Esophagus muscularis mucosa (tissue), 4 donors: ENCODE data around the gene PIK3CB.

ENCODE experiments used
- EP300 ChIP-seq: sonication (generic); formaldehyde crosslinking; IDR thresholded peaks from one replicate; pipeline ENCODE4 v1.6.1; 2017; ENCODE audit warnings: antibody characterized with exemption
- POLR2A ChIP-seq: fragments of 450-650 bp; IDR thresholded peaks from one replicate; pipeline ENCODE4 v1.6.1; 2017; ENCODE audit warnings: antibody characterized with exemption, moderate library complexity, mild to moderate bottlenecking, low read depth
- POLR2AphosphoS5 ChIP-seq, 2 donors: sonication (generic); formaldehyde crosslinking; IDR thresholded peaks; one replicate each; pipeline ENCODE4 v1.6.1; 2017; ENCODE audit warnings: antibody characterized with exemption in 2 of 2
- TF ChIP-seq, protein P1 (sequence below), 3 experiments: fragments of 200-600 bp in 2 of 3; fragments of 450-650 bp in 1 of 3; sonication (generic) in 2 of 3; IDR thresholded peaks; one replicate each; pipeline ENCODE4 v1.5.1; 2017 to 2019; ENCODE audit warnings: antibody characterized with exemption in 3 of 3, mild to moderate bottlenecking in 2 of 3, moderate library complexity in 1 of 3

DNA sequence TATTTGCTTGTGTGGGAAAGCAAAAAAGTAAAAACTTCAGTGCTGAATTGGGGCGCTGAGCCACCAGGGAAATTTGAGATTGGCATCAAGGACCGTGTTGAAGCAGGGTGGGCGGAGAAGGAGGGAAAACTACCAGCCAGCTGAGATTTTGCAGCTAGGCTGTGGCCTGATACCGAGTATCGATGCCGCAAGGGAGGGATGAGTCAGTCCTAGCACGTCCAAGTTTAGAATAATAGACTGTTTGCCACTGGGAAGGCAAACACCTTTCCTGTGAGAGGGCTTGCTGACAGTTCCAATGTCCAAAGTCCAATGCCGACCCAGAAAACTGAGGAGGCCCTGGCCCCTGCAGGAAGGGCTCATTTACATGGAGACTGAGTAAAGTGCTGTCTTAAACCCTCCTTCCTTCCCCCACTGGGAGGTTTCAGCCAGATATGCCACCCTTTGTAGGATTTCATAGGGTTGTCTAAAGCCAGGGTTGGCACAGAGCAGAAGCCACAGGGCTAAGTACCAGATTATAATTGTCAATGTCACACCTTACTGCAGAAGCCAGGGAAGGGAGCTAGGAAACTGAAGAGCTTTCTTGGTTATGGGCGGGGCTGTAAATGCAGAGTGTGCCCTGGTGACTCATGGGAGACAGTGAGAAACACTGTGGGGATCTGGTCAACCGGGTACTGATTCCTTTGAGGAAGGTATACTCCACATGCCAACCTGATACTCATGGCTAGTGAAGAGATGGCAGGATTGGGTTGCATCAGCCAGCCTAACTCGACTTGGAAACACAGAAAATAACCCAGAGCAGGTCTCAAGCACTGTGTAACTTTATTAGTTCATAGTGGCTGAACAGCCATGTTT, 28.4 kb upstream of the PIK3CB start:
- no peak for TF ChIP-seq POLR2A
- no peak for TF ChIP-seq POLR2AphosphoS5 (IDR thresholded peaks at IDR 0.05)
- TF ChIP-seq, protein P1, sequence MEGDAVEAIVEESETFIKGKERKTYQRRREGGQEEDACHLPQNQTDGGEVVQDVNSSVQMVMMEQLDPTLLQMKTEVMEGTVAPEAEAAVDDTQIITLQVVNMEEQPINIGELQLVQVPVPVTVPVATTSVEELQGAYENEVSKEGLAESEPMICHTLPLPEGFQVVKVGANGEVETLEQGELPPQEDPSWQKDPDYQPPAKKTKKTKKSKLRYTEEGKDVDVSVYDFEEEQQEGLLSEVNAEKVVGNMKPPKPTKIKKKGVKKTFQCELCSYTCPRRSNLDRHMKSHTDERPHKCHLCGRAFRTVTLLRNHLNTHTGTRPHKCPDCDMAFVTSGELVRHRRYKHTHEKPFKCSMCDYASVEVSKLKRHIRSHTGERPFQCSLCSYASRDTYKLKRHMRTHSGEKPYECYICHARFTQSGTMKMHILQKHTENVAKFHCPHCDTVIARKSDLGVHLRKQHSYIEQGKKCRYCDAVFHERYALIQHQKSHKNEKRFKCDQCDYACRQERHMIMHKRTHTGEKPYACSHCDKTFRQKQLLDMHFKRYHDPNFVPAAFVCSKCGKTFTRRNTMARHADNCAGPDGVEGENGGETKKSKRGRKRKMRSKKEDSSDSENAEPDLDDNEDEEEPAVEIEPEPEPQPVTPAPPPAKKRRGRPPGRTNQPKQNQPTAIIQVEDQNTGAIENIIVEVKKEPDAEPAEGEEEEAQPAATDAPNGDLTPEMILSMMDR (IDR thresholded peaks at IDR 0.05): no peak
- TF ChIP-seq EP300: no peak
